Uterus (tissue), 4 donors: ENCODE measurements around the gene KIF1A. TPM values are rescaled to one million over a fixed set of nuclear protein-coding genes. Genes with fewer than 3 reads are reported as not detected.
A peak's percentile ranks its signal among the peaks of the same experiment; 100 is the strongest.

ENCODE experiments used
- DNase-seq, 2 donors: peaks; one replicate each; pipeline ENCODE4 v3.0.0-alpha.2; 2019 to 2020
- H3K27ac ChIP-seq, 2 donors: fragments of 200-600 bp; sonication (generic); 1 replicate in 1 of 2; 2 replicates in 1 of 2; pipeline ENCODE4 v1.5.1; 2016 to 2018
- H3K27me3 ChIP-seq, 2 donors: fragments of 200-600 bp; sonication (generic); one replicate each; pipeline ENCODE4 v1.5.1; 2018 to 2019; ENCODE audit warnings: control low read depth in 1 of 2
- H3K36me3 ChIP-seq, 2 donors: fragments of 200-600 bp; sonication (generic); one replicate each; pipeline ENCODE4 v1.5.1; 2019; ENCODE audit warnings: control low read depth in 1 of 2
- H3K4me1 ChIP-seq, 2 donors: fragments of 200-600 bp; sonication (generic); one replicate each; pipeline ENCODE4 v1.5.1; 2018 to 2019; ENCODE audit warnings: control low read depth in 1 of 2
- H3K4me3 ChIP-seq, 2 donors: fragments of 200-600 bp; sonication (generic); 1 replicate in 1 of 2; 2 replicates in 1 of 2; pipeline ENCODE4 v1.5.1; 2018 to 2019; ENCODE audit warnings: mild to moderate bottlenecking in 1 of 2
- H3K9me3 ChIP-seq, 2 donors: fragments of 200-600 bp; sonication (generic); one replicate each; pipeline ENCODE4 v1.5.1; 2019; ENCODE audit warnings: control low read depth in 1 of 2
- POLR2A ChIP-seq, 2 donors: fragments of 450-650 bp; IDR thresholded peaks; one replicate each; pipeline ENCODE4 v1.6.1; 2016; ENCODE audit warnings: antibody characterized with exemption in 2 of 2, mild to moderate bottlenecking in 1 of 2, moderate library complexity in 1 of 2
- intact Hi-C: fragments of 100-400 bp; cut with DNase I; formaldehyde crosslinking; loops from one replicate; pipeline ENCODE4 v1.15.1; 2023; ENCODE audit warnings: low total_unique reads
- total RNA-seq, 4 donors: library from RNA; depleted of rRNA in 3 of 4; stranded (reverse); fragments of >200 nt in 3 of 4; gene quantifications; one replicate each; pipeline versions ENCODE4 v1.1.0 to v1.2.4, GENCODE V29; 2014 to 2023
- TF ChIP-seq, protein P1 (sequence below), 4 experiments: fragments of 200-600 bp in 2 of 4; fragments of 450-650 bp in 2 of 4; sonication (generic) in 2 of 4; IDR thresholded peaks; one replicate each; pipeline ENCODE4 v1.5.1; 2016 to 2019; ENCODE audit warnings: antibody characterized with exemption in 4 of 4, mild to moderate bottlenecking in 2 of 4, moderate library complexity in 1 of 4
- donor health status: DM: yes; HTN: yes; CAD: no.

KIF1A gene, protein sequence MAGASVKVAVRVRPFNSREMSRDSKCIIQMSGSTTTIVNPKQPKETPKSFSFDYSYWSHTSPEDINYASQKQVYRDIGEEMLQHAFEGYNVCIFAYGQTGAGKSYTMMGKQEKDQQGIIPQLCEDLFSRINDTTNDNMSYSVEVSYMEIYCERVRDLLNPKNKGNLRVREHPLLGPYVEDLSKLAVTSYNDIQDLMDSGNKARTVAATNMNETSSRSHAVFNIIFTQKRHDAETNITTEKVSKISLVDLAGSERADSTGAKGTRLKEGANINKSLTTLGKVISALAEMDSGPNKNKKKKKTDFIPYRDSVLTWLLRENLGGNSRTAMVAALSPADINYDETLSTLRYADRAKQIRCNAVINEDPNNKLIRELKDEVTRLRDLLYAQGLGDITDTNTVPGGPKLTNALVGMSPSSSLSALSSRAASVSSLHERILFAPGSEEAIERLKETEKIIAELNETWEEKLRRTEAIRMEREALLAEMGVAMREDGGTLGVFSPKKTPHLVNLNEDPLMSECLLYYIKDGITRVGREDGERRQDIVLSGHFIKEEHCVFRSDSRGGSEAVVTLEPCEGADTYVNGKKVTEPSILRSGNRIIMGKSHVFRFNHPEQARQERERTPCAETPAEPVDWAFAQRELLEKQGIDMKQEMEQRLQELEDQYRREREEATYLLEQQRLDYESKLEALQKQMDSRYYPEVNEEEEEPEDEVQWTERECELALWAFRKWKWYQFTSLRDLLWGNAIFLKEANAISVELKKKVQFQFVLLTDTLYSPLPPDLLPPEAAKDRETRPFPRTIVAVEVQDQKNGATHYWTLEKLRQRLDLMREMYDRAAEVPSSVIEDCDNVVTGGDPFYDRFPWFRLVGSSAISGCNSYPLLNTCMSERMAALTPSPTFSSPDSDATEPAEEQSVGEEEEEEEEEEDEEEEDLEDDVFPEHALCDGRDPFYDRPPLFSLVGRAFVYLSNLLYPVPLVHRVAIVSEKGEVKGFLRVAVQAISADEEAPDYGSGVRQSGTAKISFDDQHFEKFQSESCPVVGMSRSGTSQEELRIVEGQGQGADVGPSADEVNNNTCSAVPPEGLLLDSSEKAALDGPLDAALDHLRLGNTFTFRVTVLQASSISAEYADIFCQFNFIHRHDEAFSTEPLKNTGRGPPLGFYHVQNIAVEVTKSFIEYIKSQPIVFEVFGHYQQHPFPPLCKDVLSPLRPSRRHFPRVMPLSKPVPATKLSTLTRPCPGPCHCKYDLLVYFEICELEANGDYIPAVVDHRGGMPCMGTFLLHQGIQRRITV (N-terminal part only)
- 10 to 100 TPM in 1 of 4 donors, under 1 TPM in 1, not detected in 2; 0.37 to 12.9 TPM for total RNA-seq

DNA sequence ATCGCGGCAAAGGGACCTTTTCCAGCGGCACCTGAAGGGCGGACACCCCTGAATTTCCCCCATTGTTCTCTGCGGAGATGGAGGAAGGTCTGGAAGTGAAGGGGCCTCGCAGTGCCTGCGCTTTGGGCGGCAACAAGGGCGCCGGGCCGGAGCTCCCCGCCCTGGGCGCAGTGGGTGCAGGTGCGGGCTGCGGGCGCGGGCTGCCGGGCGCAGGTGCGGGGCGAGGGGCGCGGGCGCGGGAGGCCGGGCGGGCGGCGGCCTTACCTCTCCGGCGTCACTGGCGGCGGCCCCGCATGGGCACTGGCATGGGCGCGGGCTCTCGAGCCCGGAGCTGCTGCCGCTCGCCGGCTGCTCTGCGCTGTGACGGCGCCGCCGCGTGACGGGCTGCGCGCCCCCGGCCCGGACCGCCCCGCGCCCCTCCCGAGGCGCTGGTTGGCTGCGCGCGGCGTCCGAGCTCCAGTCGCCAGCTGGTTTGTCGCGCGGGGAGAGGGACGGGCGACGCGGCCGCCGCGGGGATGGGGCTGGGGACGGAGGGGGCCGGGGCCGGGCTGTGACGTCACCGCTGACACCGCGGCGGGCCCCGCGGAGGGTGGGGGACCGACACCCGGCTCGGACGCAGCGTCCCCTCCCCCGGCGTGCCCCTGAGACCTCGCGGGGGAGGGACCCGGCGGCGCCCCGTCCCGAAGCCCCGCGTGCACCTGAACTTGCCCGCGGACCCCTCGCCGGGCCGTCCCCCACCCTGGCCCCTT lies at the start of gene KIF1A:
KIF1A (minus strand) TSS at position 362 of the 749 bp plus-strand sequence. CDS start 22,467 bp downstream, outside the sequence.
- Histone ChIP-seq H3K27me3 (peaks cover 11 to 17% of the 10 kb centered on the region in 2 donors), H3K36me3 (no peaks in the 10 kb centered on the region), H3K4me1 (peaks cover 0 to 19% of the 10 kb centered on the region in 2 donors), H3K9me3 (no peaks in the 10 kb centered on the region), H3K27ac (no peak within 1 kb of the TSS), H3K4me3 (no peak within 1 kb of the TSS)
- intact Hi-C loops: no loop called here
- DNase-seq: no peak
- TF ChIP-seq, protein P1, sequence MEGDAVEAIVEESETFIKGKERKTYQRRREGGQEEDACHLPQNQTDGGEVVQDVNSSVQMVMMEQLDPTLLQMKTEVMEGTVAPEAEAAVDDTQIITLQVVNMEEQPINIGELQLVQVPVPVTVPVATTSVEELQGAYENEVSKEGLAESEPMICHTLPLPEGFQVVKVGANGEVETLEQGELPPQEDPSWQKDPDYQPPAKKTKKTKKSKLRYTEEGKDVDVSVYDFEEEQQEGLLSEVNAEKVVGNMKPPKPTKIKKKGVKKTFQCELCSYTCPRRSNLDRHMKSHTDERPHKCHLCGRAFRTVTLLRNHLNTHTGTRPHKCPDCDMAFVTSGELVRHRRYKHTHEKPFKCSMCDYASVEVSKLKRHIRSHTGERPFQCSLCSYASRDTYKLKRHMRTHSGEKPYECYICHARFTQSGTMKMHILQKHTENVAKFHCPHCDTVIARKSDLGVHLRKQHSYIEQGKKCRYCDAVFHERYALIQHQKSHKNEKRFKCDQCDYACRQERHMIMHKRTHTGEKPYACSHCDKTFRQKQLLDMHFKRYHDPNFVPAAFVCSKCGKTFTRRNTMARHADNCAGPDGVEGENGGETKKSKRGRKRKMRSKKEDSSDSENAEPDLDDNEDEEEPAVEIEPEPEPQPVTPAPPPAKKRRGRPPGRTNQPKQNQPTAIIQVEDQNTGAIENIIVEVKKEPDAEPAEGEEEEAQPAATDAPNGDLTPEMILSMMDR (IDR thresholded peaks at IDR 0.05): no peak
- no peak for TF ChIP-seq POLR2A (IDR thresholded peaks at IDR 0.05)

DNA sequence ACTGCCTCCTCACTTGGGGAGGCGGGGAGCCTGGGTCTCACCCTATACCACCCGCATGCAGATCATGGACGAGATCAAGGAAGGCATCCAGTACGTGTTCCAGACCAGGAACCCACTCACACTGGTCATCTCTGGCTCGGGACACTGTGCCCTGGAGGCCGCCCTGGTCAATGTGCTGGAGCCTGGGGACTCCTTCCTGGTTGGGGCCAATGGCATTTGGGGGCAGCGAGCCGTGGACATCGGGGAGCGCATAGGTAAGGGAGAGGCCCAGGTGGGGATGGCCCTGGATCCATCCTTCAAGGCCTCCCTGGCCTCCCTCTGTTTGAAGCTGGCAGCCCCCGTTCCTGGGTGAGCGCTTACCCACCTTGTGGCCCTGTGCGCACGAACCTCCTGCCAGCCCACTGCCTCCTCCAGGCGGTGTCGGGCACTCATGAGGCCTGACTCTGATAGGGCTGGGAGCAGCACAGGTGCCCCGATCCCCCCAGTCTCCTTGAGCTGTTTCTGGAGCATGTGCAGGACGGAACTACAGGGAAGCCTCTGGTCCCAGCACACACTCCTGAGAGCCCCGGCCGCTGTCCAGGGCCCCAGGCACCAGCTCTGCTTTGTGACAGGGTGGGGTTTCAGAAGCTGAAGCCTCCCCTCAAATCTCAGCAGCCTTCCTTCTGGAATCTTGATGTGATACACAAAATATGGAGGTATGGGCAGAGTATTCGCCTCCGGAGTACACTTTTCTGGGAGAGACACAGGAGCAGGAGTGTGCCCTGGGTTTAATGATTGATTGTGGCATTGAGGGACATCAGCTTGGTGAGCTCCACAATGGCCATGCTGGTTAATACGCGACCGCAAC lies 49.3 kb upstream of the KIF1A start:
- H3K9me3 ChIP-seq: no peaks in the 10 kb centered on the region
- no peaks in the 10 kb centered on the region for H3K4me1 ChIP-seq
- TF ChIP-seq, protein P1 (IDR thresholded peaks at IDR 0.05): no peak
- no peak for TF ChIP-seq POLR2A (IDR thresholded peaks at IDR 0.05)
- H3K27ac ChIP-seq: no peak overlapping the region
- H3K4me3 ChIP-seq: no peak overlapping the region
- intact Hi-C loops: no loop called here
- H3K36me3 ChIP-seq: no peaks in the 10 kb centered on the region
- no peak for DNase-seq
- H3K27me3 ChIP-seq: no peaks in the 10 kb centered on the region

DNA sequence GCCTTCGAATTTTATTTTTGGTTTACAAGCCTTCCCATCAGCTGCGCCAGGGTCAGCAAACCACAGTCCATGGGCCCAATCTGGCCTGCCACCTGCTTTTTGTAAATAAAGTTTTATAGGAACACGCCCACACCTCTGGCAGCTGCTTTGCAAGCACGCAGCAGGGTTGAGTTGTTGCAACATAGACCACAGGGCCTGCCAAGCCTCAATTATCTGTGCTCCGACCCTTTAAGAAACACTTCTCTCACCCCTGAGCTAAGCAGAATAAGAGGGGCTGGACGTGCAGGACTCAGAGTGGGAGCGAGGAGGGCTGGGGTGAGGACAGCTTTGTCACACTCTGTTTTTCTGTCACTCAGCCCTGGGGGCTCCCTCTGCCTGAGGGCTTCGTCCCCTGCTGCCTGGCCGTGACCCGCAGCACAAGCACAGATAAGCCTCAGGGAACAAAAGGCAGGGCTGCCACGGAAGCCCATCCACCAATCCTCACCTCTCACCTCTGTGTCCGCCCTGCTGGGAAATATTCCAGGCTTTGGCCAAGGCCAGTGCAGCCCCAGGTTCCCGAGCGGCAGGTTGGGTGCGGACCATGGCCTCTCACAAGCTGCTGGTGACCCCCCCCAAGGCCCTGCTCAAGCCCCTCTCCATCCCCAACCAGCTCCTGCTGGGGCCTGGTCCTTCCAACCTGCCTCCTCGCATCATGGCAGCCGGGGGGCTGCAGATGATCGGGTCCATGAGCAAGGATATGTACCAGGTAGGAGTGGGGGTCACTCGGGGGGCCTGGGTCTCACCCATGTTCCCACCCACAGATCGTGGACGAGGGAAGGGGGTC lies 48.5 kb upstream of the KIF1A start, which contains the start of gene AGXT:
AGXT (plus strand) TSS at position 539 of the 823 bp plus-strand sequence; CDS start at position 581, 42 bp downstream.
- Histone ChIP-seq H3K4me1 (no peaks in the 10 kb centered on the region), H3K27me3 (no peaks in the 10 kb centered on the region), H3K9me3 (no peaks in the 10 kb centered on the region), H3K36me3 (no peaks in the 10 kb centered on the region), H3K27ac (no peak within 1 kb of the TSS), H3K4me3 (no peak within 1 kb of the TSS)
- no peak for TF ChIP-seq POLR2A (IDR thresholded peaks at IDR 0.05)
- TF ChIP-seq, protein P1 (IDR thresholded peaks at IDR 0.05): no peak
- intact Hi-C loops: no loop called here
- peak in 1 of 2 donors; percentile 24 for DNase-seq
